Pancreas (tissue), 10 donors: ENCODE measurements around the gene ARFGEF3. TPM values are rescaled to one million over a fixed set of nuclear protein-coding genes. Genes with fewer than 3 reads are reported as not detected.

Source experiments
- ATAC-seq, 4 donors: fragments of 200-7000 bp; cut with Tn5 transposase; one replicate each; pipeline versions ENCODE4 v1.8.0 to v1.9.1; 2020; ENCODE audit warnings: mild to moderate bottlenecking in 4 of 4, moderate library complexity in 4 of 4
- DNase-seq, 6 donors: peaks; one replicate each; pipeline ENCODE4 v3.0.0-alpha.2; 2020
- FAIRE-seq: peaks from 2 replicates; lab custom pipeline; 2012; peaks lifted over from hg19 to GRCh38; lab: Jason Lieb, UNC
- H3K27ac ChIP-seq, 4 donors: fragments of 200-600 bp; sonication (generic); 1 replicate in 3 of 4; 2 replicates in 1 of 4; pipeline versions ENCODE4 v1.5.0 to v1.8.0; 2020
- H3K27me3 ChIP-seq, 4 donors: fragments of 200-600 bp; one replicate each; pipeline ENCODE4 v1.8.0; 2021
- H3K36me3 ChIP-seq, 3 donors: fragments of 200-600 bp; sonication (generic) in 1 of 3; one replicate each; pipeline versions ENCODE4 v1.5.0 to v1.8.0; 2020 to 2021
- H3K4me1 ChIP-seq, 3 donors: fragments of 200-600 bp; one replicate each; pipeline ENCODE4 v1.8.0; 2021
- H3K4me3 ChIP-seq, 4 donors: fragments of 200-600 bp; sonication (generic) in 2 of 4; one replicate each; pipeline versions ENCODE4 v1.5.0 to v1.8.0; 2020 to 2021
- H3K9me3 ChIP-seq, 4 donors: fragments of 200-600 bp; one replicate each; pipeline ENCODE4 v1.8.0; 2021
- WGBS, 2 donors: extraction: QIAGEN DNeasy Blood & Tissue Kit; methylation state at CpG; one replicate each; pipeline ENCODE4 v1.1.7; 2013; 5-methylcytosine and 5-hydroxymethylcytosine counted together
- intact Hi-C, 3 donors: fragments of 100-400 bp; cut with DNase I; formaldehyde crosslinking; loops; one replicate each; pipeline versions ENCODE4 v1.11.1 to v1.14.2; 2022
- polyA plus RNA-seq, 2 donors: library from polyadenylated mRNA; stranded (reverse); fragments of 200-250 nt; gene quantifications; one replicate each; pipeline ENCODE4 v1.2.3, GENCODE V29; 2013
- total RNA-seq, 6 donors: library from RNA; stranded (reverse); fragmentation: NEBNext Ultra II Directional in 4 of 6; extraction: Animal tissue kit (Norgen Biotek cat#: 25700) in 4 of 6; gene quantifications; one replicate each; pipeline versions ENCODE4 v1.2.1 to v1.2.4, GENCODE V29; 2021 to 2023
- TF ChIP-seq, protein P1 (sequence below), 4 donors: fragments of 200-600 bp; sonication (generic) in 3 of 4; IDR thresholded peaks; one replicate each; pipeline versions ENCODE4 v1.5.0 to v1.8.0; 2021; ENCODE audit warnings: antibody characterized with exemption in 4 of 4
- donor health status: healthy with polysubstance abuse.
- donor health status: DM: no; HTN: no; CAD: no; lungs with moderate emphysema.
- donor health status: DM: no; HTN: no; CAD: no.
- donor health status: control.
- donor health status: control.
- donor health status: Bipolar disorder and iron deficiency.
- donor health status: DM: yes; HTN: yes; CAD: no.
- donor health status: DM: no; HTN: no; CAD: no.
- donor health status: DM: no; HTN: no; CAD: no.
- donor health status: DM: yes; HTN: yes; CAD: no.

The ARFGEF3 gene
- total and polyA plus RNA-seq, 8 donors, result 4.8 to 19.0 (median 15.7) TPM

GRCh38 chr6:138128096-138128495 is 33.6 kb upstream of the ARFGEF3 start:
- no peak for DNase-seq
- intact Hi-C loops, result no loop called here
- Histone ChIP-seq H3K27me3 (no peaks in the 10 kb centered on the region), H3K4me3 (no peak overlapping the region), H3K4me1 (no peaks in the 10 kb centered on the region), H3K27ac (no peak overlapping the region), H3K9me3 (no peaks in the 10 kb centered on the region), H3K36me3 (no peaks in the 10 kb centered on the region)
- FAIRE-seq, result no peak
- ATAC-seq, result no peak
- TF ChIP-seq, protein P1, sequence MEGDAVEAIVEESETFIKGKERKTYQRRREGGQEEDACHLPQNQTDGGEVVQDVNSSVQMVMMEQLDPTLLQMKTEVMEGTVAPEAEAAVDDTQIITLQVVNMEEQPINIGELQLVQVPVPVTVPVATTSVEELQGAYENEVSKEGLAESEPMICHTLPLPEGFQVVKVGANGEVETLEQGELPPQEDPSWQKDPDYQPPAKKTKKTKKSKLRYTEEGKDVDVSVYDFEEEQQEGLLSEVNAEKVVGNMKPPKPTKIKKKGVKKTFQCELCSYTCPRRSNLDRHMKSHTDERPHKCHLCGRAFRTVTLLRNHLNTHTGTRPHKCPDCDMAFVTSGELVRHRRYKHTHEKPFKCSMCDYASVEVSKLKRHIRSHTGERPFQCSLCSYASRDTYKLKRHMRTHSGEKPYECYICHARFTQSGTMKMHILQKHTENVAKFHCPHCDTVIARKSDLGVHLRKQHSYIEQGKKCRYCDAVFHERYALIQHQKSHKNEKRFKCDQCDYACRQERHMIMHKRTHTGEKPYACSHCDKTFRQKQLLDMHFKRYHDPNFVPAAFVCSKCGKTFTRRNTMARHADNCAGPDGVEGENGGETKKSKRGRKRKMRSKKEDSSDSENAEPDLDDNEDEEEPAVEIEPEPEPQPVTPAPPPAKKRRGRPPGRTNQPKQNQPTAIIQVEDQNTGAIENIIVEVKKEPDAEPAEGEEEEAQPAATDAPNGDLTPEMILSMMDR (IDR thresholded peaks at IDR 0.05), result no peak
- WGBS, 2 donors, result 81 to 93% methylated on average over 3 of the region's 3 CpGs

DNA sequence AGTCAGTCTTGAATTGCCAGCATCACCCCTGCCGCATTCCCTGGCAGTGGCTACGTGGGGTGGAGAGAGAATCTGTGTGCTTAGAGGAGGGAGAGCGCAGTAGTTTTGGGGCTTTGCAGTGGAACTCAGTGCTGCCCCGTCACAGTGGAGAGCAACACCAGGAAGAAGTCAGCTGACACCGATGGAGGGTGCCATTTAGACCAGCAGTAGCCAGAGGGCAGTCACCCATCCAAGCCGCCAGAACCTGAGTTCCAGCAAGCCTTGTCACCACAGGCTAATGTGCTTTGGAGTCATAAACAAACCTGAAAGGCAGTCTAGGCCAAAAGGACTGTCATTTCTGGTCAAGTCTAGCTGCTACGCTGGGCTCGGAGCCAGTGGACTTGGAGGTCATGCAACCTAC is 32.5 kb upstream of the ARFGEF3 start:
- Histone ChIP-seq H3K4me1 (no peaks in the 10 kb centered on the region), H3K9me3 (no peaks in the 10 kb centered on the region), H3K4me3 (no peak overlapping the region), H3K27me3 (no peaks in the 10 kb centered on the region), H3K27ac (no peak overlapping the region), H3K36me3 (no peaks in the 10 kb centered on the region)
- DNase-seq, result no peak
- 84 to 92% methylated on average over 8 of the region's 8 CpGs for WGBS, 2 donors
- TF ChIP-seq, protein P1 (IDR thresholded peaks at IDR 0.05), result no peak
- intact Hi-C loops, result no loop called here
- no peak for FAIRE-seq
- ATAC-seq, result peak in 1 of 4 donors; percentile 14

- intact Hi-C loops, result no loop called here
- H3K9me3 ChIP-seq, result no peaks in the 10 kb centered on the region
- H3K27ac ChIP-seq, result no peak overlapping the region
- no peaks in the 10 kb centered on the region for H3K27me3 ChIP-seq
- no peak for DNase-seq
- H3K4me3 ChIP-seq, result no peak overlapping the region
- WGBS, 2 donors, result 76 to 79% methylated on average over 4 of the region's 4 CpGs
- TF ChIP-seq, protein P1 (IDR thresholded peaks at IDR 0.05), result no peak
- no peak for ATAC-seq
- H3K4me1 ChIP-seq, result no peaks in the 10 kb centered on the region
- no peaks in the 10 kb centered on the region for H3K36me3 ChIP-seq
- no peak for FAIRE-seq
Measured at GRCh38 chr6:138142806-138143205, 18.9 kb upstream of the ARFGEF3 start.

GRCh38 chr6:138145402-138145801 is 16.3 kb upstream of the ARFGEF3 start:
- FAIRE-seq (no peak), DNase-seq (no peak), ATAC-seq (no peak)
- Histone ChIP-seq H3K27me3 (no peaks in the 10 kb centered on the region), H3K27ac (no peak overlapping the region), H3K36me3 (no peaks in the 10 kb centered on the region), H3K4me3 (no peak overlapping the region), H3K9me3 (no peaks in the 10 kb centered on the region), H3K4me1 (no peaks in the 10 kb centered on the region)
- intact Hi-C loops, result no loop called here
- TF ChIP-seq, protein P1 (IDR thresholded peaks at IDR 0.05), result no peak
- WGBS, 2 donors, result 82% methylated on average over 3 of the region's 3 CpGs

DNA sequence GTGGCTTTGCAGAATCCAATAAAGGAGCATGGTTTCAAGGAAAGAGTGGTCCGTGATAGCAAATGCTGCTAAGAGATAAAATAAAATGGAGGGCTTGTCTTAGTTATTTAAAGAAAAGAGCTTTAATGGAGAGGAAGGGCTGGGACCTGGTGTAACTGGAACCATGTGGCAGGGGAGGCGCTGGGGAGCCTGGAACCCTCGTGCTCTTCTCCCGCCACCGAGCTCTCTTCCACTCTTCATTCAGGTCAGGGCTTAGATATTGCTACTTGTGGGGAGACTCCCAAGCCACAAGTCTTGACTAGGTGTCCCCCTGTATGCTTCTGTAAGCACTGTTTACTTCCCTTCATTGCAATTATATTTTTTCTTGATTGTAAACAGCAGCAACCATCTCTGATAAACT is 15.2 kb upstream of the ARFGEF3 start:
- DNase-seq (no peak), ATAC-seq (no peak), FAIRE-seq (no peak)
- Histone ChIP-seq H3K4me3 (no peak overlapping the region), H3K4me1 (no peaks in the 10 kb centered on the region), H3K27ac (no peak overlapping the region), H3K27me3 (no peaks in the 10 kb centered on the region), H3K36me3 (no peaks in the 10 kb centered on the region), H3K9me3 (no peaks in the 10 kb centered on the region)
- WGBS, 2 donors, result 82 to 91% methylated on average over 5 of the region's 5 CpGs
- TF ChIP-seq, protein P1 (IDR thresholded peaks at IDR 0.05), result no peak
- intact Hi-C loops, result no loop called here
